Measurements from ENCODE around the gene C11orf24.
A peak's percentile ranks its signal among the peaks of the same experiment; 100 is the strongest.
"Not testable (repeated sequence)": the region's sequence is repeated elsewhere in the genome, so short reads cannot be mapped to it uniquely, and the experiment has no call there.

Gene C11orf24

DNA sequence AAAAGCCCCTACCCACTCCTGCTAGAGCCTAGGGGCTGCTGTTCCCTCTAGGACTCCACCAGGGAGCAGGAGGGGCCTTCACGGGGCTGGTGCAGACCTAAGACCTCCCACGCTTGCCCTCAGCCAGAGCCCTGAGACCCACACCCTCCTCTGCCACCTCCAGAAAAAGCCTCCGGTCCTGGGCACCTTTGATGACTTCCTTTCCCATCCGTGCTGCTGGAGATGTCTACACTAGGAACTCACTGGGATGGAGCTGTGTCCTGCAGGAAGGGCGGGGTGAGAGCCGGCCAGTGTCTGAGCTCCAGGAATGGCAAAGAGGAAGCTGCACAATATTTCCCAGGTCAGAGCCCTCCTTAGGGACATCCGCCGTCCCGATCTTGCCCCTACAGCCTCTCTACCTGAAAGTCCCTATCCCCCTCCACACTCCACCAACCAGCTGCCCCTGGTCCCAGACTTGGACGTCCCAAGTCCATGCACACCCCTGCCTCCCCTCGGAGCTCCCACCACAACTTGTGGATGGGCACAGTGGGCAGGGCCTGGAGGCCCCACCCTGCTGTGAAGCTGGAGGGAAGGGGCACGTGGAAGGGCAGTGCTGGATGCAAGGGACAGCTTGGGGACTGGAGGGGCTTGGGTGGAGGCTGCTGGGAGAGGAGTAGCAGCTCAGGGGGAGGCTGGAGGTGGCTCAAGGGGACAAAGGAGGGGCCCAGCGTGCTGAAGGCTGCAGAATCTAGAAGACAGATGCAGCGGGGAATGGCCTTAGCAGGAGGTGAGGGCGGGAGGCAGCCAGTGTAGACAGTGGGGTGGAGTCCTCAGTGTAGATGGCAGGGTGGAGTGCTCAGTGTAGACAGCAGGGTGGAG is 27.1 kb upstream of the C11orf24 start:
- no peak for DNase-seq

DNA sequence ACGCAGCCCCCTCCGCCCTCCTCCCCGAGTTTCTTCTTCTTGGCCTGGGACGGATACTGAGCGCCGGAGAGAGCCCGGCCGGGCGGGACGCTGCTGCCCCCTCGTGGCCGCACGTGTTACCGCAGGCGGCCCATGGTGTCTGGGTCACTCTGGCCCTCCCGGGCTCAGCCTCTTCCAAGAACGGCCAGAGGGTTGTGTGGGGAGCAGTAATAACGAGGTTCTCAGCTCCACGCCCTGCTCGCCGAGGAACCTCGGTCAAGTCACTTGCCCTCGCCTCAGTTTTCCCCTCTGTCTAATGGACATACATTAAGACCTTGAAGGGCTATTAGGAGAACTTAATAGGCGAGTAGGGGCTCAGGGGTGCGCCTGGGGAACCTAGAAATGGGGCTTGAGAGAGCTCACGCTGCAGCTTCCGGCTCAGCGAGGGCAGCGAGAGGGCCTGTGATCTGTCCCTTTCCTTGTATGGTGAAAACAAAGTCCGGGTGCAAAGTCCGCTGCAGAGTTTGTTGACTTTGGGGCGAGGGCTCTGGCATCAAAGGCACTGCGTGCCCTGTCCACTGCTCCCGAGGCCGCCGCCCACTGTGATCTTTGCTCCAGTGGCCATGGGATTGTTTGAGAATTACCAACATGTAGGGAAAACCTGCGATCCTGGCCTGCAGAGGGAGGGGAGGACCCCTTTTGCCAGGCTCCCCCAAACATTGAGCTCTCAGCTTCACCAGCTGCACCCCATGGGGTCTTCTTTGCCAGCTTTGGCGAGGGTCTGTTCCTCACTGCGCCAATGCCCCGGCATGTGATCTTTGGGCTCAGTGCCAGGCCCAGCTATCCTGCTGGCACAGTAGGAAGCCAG is 26.3 kb upstream of the C11orf24 start:
- peak; percentile 76 to 81 for DNase-seq

DNA sequence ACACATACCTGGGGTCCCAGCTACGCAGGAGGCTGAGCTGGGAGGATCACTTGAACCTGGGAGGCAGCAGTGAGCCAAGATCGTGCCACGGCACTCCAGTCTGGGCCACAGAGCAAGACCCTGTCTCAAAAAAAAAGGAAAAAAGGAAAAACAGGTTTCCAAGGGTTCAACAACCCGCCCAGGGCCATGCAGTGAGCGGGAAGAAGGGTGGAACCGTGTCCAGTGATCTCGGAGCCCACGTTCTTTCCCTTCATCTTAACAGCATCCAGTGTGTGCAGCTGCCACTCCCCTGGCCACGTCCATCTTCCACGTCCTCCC is 25.7 kb upstream of the C11orf24 start:
- DNase-seq, result no peak

DNA sequence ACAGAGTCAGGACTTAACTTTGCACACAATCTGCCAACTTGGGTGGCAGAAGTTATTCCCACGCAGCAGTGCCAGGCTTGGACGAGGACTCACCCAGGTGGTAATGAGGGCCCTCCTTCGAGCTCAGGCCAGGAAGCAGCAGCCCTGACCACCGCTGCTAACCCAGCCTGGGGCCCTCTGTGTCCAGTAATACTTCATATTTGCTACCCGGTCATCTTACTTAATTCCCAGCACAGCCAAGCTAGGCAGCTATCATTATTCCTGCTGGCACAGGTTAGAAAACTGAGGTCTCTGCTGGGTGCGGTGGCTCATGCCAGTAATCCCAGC is 25.2 kb upstream of the C11orf24 start:
- DNase-seq, result no peak

DNA sequence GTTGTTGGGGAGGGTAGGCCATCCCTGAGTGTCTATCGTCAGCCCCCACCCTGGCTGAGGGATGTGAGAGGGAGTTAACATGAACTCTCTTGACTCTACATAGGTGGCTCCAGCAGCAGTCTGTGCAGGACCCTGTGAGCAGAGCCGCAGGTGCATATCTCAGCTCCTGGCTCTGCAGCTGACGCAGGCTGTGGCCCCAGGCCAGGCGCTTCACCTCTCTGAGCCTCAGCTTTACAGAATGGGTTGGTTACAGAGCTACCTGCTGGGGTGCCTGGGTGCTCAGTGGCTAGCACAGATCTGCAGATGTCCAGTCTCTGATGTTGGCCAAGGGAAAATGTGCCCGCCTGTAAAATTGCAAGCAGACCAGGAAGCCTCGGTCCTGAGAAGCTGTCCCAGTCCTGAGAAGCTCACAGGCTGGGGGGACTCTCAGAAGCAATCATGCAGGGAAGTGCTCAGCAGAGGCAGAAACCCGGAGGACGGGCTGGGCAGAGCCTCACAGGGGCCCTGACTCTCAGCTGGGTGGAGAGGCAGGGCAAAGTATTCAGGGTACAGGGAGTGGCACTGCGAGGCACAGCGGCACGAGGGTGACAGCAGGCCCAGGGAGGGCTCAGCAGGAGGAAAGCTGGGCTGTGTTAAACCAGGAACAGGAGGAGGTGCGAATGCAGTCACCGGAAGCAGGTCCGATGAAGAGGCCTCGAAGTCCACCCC is 24.7 kb upstream of the C11orf24 start:
- DNase-seq, result no peak

DNA sequence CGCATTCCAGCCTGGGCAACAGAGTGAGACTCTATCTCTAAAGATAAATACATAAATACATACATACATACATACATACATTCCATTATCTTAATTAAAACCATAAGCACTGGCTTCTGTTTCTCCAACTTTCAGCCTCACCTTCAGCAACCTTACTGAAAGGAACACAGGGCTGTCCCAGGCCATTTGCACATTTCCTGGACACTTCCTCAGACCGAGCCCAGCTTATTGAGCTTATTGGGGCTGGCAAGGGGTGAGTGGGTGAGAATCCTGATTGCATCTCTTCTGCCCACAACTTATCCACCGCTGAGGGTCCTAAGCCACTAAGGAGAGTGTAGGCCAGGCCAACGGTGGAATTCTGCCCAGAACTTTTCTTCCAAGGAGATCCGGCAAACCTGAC is 24.2 kb upstream of the C11orf24 start:
- DNase-seq, result no peak

DNA sequence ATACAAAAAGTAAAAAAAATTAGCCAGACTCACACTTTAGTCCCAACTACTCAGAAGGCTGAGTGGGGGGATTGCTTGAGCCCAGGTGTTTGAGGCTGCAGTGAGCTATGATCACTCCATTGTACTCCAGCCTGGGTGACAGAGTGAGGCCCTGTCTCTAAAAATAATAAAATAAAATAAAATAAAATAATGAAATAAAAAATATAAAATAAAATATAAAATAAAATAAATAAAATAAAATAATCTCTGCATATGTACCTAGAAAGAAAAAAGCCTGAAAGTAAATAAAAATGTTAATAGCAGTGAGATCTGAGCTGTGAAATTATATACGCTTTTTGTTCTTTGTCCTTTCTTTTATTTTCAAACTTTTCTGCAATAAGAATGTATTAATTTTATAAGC is 23.5 kb upstream of the C11orf24 start:
- DNase-seq, result no peak

DNA sequence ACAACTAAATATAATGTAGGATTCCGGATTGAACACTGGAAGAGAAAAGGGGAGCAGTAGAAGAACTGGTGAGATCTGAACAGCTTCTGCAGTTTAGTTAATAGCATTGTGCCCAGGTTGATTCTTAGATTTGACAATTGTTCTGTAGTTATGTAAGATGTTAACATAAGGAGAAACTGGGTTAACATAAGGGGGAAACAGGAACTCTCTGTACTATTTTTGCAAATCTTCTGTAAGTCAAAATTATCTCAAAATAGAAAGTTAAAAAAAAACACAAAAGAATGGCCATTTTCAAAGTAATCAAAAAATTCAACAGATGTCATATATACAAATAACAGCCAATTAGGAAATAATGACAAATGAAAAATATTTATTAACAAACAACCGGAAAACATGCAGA is 21.9 kb upstream of the C11orf24 start:
- no peak for DNase-seq

DNA sequence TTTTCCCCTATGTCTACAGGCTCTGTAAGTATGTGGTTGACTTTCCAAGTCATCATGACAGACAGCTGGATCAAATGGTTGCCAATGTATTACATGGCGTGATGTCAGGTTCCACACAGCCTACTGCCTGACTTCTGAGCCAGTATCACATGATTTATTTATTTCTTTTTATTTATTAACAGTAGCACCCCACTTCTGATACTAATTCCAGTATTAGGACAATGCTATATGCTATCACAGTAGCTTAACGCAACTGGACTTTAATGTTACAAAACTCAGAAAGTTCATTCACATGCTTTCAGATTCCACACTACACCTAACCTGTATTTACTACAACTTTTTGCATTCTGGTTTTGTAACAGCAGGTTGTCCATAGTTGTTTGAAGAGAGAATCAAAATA is 17.7 kb upstream of the C11orf24 start:
- DNase-seq, result no peak

DNA sequence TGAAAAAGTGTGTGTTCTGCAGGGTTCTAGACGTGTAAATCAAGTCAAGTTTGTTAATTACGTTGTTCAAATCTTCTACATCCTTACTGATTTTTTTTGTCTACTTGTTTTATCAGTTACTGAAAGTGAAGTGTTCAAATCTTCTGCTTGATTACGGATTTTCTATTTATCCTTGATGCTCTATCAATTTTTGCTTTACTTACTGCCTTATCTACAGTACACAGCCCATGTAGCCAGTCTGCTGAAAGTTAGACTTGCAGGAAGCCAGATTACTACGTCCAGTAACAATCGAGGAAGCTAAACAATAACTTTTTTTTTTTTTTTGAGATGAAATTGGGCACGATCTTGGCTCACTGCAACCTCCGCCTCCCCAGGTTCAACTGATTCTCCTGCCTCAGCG is 15.6 kb upstream of the C11orf24 start:
- DNase-seq, result no peak

DNA sequence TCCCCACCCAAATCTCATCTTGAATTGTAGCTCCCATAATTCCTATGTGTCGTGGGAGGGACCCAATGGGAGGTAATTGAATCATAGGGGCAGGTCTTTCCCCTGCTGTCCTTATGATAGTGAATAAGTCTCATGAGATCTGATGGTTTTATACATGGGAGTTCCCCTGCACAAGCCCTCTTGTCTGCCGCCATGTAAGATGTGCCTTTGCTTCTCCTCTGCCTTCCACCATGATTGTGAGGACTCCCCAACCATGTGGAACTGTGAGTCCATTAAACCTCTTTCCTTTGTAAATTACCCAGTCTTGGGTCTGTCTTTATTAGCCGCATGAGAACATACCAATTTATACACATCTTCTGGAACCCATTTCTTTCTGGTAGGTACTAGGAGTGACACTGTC is 12.8 kb upstream of the C11orf24 start:
- not testable (repeated sequence) for DNase-seq

DNA sequence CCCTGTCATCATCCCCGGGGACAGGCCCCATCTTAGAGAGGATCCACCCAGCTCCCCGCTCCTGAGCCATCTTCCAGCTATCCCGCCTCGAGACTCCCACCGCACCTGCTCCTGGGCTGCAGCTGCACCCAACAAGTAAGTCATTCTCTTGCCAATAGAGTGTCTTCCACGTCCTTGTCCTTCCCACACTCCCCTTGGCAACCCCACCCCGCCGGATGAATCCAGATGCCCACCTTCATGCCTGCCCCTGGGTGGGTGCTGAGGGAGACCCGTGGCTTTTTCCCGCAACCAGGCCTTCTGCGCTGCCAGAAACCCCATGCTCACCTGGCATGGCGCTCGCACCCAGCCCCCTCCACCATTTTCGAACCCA is 11.1 kb upstream of the C11orf24 start:
- DNase-seq, result no peak

DNA sequence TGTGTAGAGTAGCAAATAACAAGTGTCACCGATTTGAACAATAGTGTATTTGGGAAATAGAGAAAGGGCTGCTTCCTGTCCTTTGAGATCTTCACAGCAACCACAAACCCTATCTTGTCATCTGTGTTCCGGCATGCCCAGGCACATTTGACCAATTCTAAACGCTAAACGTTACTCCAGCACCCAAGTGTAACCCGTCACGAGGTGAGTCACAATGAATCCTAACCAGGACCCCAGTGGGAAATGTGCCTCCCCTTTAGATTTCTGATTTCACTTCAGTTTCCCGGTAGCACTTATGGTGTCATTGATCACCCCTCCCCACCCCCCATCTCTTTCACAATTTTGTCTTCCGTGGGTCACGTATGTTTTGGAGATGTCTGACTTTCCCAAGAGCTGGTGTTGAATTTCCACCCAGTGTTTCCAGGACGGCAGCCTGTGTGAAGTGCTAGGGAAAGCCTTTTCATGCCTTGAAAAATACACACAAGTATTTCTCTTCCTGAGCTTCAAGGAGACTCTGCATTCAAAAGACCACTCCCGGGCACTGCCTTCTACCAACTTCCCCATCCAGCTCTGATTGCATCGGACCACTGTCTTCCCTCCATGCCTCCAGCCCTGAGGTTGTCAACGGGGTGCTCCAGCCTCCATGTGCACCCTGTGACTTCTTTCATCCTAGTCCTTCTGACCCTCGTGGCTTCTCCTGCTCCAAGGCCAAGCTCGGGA is 10.5 kb upstream of the C11orf24 start:
- DNase-seq, result peak; percentile 30 to 32

DNA sequence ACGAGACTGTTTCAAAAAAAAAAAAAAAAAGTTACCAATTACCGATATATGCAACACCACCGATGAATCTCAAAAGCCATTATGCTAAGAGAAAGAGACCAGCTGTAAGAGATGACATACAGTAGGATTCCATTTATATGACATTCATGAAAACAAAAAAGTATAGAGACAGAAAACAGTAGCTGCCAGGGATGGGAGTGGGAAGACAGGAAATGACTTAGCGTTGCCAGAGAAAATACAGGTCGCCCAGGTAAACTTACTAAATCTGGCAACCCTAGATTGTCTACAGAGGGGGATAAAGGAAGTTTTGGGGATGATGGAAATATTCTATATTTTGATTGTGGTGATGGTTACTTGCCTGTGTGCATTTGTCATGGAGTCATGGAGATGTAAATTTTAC is 7.9 kb upstream of the C11orf24 start:
- DNase-seq, result no peak

DNA sequence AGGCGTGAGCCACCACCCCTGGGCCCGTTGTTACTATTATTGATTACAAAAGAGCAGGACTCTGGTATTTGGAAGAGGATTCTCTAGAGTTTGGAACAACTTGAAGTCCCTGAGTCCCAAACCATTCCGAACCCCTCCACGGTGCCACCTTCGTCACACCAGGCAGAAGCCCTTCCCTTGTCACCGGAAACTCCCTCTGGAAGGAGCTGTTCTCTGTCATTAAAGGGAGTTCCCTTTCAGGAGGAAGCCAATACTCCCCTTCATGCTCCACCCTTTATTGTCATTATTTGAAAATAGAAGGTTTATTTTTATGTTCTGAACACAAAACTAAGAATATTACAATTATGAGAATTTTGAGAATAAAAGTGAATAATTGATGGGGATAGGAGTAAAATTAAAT is 5.1 kb upstream of the C11orf24 start:
- no peak for DNase-seq

DNA sequence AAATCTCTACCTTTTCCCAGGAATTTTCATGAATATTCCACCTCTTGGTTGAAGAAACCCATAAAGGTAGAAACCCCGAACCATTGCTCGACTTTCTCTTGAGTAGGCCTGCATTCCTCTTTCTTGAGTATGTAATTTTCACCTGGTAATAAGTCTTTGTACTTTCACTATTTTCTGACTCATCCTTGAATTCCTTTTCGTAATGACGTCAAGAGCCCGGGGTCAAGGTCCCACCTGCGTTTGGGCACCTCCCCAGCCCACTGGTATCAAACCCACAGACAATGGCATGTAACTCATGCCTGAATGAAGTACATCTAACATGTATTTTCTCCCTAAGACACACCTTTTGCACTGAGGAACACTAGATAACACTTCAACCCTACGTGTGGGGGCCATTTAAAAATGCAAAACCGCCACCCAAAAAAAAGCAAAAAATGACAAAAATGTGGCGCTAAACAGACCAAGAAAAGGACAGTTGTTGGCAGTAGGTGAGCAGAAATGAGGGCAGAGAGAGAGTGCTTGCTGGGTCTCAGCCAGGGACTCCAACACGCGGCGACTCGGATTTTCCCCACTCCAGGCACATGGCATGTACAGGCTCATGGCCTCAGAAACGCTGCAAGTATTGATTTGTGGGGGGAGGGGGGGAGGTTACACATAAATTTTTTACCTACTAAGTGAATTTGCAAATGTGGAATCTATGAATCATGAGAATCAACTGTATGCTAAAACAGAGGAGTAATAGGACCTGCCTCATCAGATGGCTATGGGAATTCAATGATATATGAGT is 4.1 kb upstream of the C11orf24 start:
- no peak for DNase-seq

DNA sequence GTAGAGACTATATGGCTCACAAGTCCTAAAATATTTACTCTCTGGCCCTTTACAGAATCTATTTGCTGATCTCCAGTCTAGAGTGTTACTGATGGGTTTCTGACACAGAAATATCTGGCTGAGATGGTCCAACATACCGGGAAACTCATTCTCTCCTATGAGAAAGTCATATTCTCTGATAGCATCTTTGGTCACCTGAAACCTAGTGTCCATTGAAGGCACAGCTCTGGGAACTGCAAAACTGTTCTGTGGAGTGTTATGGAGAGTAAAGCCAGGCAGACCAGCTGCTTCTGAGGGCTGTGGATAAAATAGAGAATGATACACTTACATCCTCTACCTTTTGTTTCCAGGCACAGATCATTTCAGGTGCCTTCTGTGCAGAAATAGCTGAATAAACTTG is 2.5 kb upstream of the C11orf24 start:
- no peak for DNase-seq

DNA sequence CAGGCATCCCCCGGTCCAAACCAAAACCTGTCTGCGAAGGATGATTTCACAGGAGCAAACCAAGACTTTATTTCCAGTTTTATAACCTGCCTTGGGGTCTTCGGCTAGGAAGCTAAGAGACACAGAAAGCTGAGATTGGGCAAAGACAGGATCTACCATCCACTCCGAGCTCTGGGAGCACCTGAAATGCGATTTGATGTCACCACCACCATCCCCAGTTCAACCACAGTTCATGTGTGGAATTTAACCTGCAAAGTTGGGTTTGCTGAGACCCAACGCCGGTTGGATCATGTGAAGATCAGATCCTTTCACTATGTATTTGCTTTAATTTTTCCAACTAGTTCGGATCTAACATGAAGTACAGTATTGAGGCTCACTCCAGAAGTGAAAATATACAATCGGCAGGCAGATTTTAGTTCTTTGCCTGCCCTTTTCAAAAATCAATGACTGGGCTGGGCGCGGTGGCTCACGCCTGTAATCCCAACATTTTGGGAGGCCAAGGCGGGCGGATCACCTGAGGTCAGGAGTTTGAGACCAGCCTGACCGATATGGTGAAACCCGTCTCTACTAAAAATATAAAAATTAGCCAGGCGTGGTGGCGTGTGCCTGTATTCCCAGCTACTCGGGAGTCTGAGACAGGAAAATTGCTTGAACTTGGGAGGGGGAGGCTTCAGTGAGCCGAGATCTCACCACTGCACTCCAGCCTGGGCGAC is 1.4 kb upstream of the C11orf24 start:
- DNase-seq, result no peak

DNA sequence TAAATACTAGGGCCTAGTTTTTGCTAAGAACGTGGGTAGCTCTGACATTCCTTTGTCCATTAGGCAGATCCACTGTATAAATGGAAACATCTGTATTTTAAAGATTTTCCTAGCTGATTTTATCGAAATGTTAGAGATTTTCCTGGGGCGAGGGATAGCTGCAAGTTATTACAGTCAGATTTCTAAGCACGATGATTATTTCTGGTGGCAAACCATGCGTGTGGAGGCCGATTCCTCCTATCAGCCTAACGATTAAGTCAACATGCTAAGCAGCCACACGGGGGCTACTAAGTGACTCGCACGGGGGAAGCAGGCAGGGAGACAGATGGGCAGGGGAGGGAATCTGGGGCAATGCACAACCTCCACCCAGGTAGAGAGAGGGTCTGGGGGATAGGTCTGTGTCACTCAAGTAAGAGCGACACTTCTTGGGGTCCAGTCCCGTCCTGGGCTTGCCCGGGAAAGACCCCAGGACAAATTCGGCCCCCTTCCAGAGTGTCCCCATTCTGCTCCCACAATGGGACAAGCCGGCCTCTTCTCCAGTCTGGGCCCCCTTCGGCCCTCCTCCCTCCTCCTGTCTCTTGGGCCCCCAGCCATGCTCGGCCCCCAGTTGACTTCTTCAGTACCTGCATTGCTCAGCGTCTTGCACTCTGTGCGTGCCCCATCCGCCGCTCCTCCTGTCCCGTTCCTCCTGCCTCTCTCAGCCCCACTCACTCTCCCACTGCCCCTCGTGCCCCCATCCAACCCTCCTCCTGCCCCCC is 571 bp downstream of the C11orf24 start:
- DNase-seq, result peak; percentile 44 to 48

DNA sequence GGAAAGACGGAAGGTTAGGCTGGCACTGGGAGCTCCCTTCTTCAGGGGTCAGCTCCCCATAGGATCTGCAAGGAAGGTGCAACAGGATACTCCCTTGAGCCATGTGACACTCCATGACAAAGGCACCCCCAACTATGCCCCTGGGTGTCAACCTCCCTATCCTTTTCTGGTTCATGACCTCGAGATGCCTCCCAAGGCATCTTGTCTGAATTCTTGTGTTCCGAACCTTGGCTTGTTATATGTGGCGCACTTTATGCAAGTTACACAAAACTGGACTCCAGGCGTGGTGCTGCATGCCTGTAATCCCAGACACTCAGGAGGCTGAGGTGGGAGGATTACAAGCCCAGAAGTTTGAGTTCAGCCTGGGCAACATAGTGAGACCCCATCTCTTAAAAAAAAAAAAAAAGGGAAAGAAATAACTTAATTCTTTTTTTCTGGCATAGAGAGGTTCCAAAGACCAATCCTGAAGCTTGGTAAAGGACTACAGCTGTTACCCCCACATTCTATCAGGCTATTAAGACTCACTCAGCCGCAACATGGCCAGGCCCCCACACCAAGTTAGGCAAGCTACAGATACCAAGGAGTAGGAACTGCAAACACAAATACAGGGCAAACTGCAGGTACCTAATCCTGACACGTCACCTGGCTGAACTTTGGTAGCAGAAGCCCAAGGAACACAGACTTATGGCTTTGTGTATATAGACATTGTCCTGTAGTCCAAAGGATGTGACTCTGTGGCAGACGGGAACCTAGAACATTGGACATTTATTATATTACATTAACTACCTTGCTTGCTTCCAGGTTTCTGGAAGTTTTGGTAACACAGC is 1.4 kb downstream of the C11orf24 start:
- DNase-seq, result no peak
